SK-N-MC (cell line): ENCODE data around the gene GCKR.

Source experiments
- EZH2 ChIP-seq: fragments of 200-600 bp; sonication (generic); IDR thresholded peaks from one replicate; pipeline ENCODE4 v1.6.1; 2017; ENCODE audit warnings: antibody characterized with exemption
- POLR2AphosphoS5 ChIP-seq: IDR thresholded peaks from 2 replicates; pipeline ENCODE4 v1.6.1; 2012; ENCODE audit warnings: mild to moderate bottlenecking, low read depth, low read length, borderline replicate concordance

DNA sequence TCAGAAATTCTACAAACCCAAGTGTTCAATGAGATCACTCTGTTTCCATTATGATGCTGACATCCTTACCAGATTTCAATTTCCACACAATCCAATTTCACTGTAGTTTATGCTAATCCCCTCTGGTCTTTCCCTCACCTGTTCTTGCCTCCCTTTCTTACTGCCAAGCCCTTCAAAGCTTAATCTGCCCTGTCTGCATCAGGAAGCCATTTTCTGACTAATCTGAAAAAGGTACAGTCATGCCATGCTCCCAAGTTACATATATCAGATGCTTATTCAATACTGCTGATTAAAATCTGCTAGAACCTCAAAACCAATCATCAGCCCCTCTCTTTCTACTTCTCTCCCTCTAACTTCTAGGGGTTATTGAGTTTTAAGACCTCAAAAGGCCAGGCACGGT lies 45.5 kb upstream of the GCKR start:
- TF ChIP-seq EZH2 (no peak), POLR2AphosphoS5 (no peak)
